Lower leg skin (tissue), 4 donors: Measurements from ENCODE around the gene SLC24A1. TPM values are rescaled to one million over a fixed set of nuclear protein-coding genes. Genes with fewer than 3 reads are reported as not detected.

Source experiments
- DNase-seq, 2 donors: peaks; one replicate each; pipeline ENCODE4 v3.0.0-alpha.2; 2019; ENCODE audit warnings: low spot score in 2 of 2
- H3K4me3 ChIP-seq: fragments of 200-600 bp; sonication (generic); 2 replicates; pipeline ENCODE4 v1.5.1; 2017; ENCODE audit warnings: mild to moderate bottlenecking, low read depth; ENCODE audit not compliant: poor library complexity, severe bottlenecking
- POLR2A ChIP-seq, 2 donors: fragments of 450-650 bp; IDR thresholded peaks; one replicate each; pipeline ENCODE4 v1.6.1; 2016 to 2017; ENCODE audit warnings: antibody characterized with exemption in 2 of 2, mild to moderate bottlenecking in 1 of 2, moderate library complexity in 1 of 2
- WGBS, 2 donors: methylation state at CpG; one replicate each; pipeline ENCODE4 v1.1.5; 2018; 5-methylcytosine and 5-hydroxymethylcytosine counted together
- intact Hi-C: fragments of 100-400 bp; cut with DNase I; formaldehyde crosslinking; loops from one replicate; pipeline ENCODE4 v1.15.0; 2023; ENCODE audit warnings: low total_unique reads
- total RNA-seq, 4 donors: library from RNA; depleted of rRNA; stranded (reverse); fragments of >200 nt; gene quantifications; one replicate each; pipeline ENCODE4 v1.1.0, GENCODE V29; 2016
- TF ChIP-seq, protein P1 (sequence below), 3 donors: fragments of 450-650 bp; IDR thresholded peaks; one replicate each; pipeline ENCODE4 v1.5.1; 2016; ENCODE audit warnings: antibody characterized with exemption in 3 of 3, mild to moderate bottlenecking in 3 of 3, moderate library complexity in 2 of 3

The SLC24A1 gene
- total RNA-seq, 4 donors from 2014 or later: 4.6 to 10.6 (median 6.6) TPM

DNA sequence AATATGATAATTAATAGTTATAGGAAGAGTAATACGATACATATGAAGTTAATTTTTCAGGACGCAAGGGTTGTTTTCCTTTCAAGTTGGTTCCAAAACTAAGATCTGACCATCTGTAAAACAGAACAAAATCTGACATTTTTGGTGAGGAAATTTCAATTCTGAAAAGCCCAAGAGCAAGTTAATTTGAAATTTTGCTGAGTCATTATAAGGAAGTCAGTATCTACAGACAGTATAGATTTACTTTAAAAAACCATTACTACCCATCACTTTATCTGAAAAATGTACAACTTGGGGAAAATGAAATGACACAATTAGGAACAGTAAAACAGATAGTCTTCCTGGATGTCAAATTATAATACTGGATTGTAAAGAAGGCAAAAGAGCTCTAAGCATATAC is 23.3 kb upstream of the SLC24A1 start:
- intact Hi-C loops: no loop called here
- DNase-seq: no peak
- 90 to 93% methylated on average over 2 of the region's 2 CpGs for WGBS, 2 donors
- H3K4me3 ChIP-seq: no peak overlapping the region
- TF ChIP-seq, protein P1, sequence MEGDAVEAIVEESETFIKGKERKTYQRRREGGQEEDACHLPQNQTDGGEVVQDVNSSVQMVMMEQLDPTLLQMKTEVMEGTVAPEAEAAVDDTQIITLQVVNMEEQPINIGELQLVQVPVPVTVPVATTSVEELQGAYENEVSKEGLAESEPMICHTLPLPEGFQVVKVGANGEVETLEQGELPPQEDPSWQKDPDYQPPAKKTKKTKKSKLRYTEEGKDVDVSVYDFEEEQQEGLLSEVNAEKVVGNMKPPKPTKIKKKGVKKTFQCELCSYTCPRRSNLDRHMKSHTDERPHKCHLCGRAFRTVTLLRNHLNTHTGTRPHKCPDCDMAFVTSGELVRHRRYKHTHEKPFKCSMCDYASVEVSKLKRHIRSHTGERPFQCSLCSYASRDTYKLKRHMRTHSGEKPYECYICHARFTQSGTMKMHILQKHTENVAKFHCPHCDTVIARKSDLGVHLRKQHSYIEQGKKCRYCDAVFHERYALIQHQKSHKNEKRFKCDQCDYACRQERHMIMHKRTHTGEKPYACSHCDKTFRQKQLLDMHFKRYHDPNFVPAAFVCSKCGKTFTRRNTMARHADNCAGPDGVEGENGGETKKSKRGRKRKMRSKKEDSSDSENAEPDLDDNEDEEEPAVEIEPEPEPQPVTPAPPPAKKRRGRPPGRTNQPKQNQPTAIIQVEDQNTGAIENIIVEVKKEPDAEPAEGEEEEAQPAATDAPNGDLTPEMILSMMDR (IDR thresholded peaks at IDR 0.05): no peak
- no peak for TF ChIP-seq POLR2A (IDR thresholded peaks at IDR 0.05)

- H3K4me3 ChIP-seq: no peak overlapping the region
- no peak for TF ChIP-seq POLR2A (IDR thresholded peaks at IDR 0.05)
- TF ChIP-seq, protein P1 (IDR thresholded peaks at IDR 0.05): no peak
- WGBS, 2 donors: 91 to 96% methylated on average over 5 of the region's 5 CpGs
Measured at GRCh38 chr15:65599677-65600076, 22.1 kb upstream of the SLC24A1 start.

GRCh38 chr15:65603134-65603533 is 18.6 kb upstream of the SLC24A1 start:
- no peak for TF ChIP-seq POLR2A (IDR thresholded peaks at IDR 0.05)
- TF ChIP-seq, protein P1 (IDR thresholded peaks at IDR 0.05): no peak
- WGBS, 2 donors: 56 to 63% methylated on average over 2 of the region's 2 CpGs
- H3K4me3 ChIP-seq: no peak overlapping the region
- intact Hi-C loops: no loop called here
- no peak for DNase-seq

More at GRCh38 chr15:65599677-65600076, 22.1 kb upstream of the SLC24A1 start:
- DNase-seq: no peak
- intact Hi-C loops: no loop called here

DNA sequence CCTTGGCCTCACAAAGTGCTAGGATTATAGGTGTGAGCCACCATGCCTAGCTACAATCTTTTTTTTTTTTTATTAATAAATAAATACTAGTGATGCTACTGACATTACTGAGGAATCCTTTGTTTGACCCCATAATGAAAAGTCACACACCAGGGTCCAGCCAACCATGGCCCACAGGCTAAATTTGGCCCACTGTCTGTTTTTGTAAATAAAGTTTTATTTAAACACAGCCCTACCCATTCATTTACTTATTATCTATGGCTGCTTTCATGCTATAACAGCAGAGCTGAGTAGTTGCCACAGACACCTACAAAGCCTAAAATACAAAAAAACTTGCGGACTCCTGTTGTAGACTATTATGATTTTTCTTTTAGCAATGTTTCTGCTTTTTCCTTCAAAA is 18.2 kb upstream of the SLC24A1 start:
- intact Hi-C loops: no loop called here
- no peak overlapping the region for H3K4me3 ChIP-seq
- no peak for DNase-seq
- no peak for TF ChIP-seq POLR2A (IDR thresholded peaks at IDR 0.05)
- TF ChIP-seq, protein P1 (IDR thresholded peaks at IDR 0.05): no peak
- 98 to 100% methylated on average over 1 of the region's 1 CpG for WGBS, 2 donors

DNA sequence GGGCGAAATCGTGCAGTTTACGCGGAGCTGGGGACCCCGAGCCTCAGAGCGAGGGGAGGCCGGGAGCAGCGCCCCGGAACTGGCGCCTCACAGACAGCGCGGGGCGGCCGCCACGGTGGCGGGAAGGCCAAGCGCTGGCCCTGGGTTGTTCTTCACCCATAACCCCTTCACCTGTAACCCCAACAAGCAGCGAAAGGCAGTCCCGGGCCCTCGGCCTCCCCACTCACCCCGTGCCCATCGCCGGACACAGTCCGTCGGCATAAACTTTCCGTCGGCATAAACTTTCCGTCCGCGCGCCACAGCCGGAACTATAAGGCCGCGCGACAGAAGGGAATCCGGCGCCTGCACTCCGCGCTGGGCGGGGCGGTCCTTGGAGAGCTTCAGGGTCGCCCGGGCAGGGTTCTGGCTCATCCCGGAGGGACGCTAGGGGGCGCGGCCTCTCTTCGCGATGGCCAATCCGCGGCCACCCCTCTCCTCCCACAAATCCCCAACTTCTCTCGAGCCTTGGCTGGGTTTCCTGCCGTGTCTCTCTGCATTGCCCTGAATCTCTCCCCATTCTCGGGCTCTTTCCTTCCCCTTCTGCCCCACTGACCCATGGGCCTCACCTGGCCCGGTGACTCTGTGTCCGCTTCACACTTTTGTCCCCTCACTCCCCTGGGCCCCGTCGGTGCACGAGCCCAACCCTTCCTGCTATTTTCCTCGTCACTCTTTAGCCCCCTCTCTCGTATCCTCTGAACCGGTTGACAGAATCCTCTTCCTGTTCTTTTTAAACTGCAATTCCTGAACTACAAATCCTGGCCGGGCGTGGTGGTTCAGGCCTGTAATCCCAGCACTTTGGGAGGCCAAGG is 10.6 kb upstream of the SLC24A1 start, which contains the start of gene INTS14:
Gene INTS14 (minus strand): TSS at position 261 of the 848 bp plus-strand sequence. CDS start 3,751 bp downstream, outside the sequence.
- peak; percentile 97 to 99 for DNase-seq
- TF ChIP-seq, protein P1 (IDR thresholded peaks at IDR 0.05): peak in 1 of 3 donors; percentile 60
- TF ChIP-seq POLR2A (IDR thresholded peaks at IDR 0.05): no peak
- 0% methylated on average over 42 to 60 of the region's 64 CpGs for WGBS, 2 donors
- peak within 1 kb of the TSS; percentile 83 for H3K4me3 ChIP-seq
- intact Hi-C loops: no loop called here
